GM18517 (cell line): ENCODE results near the gene VIPAS39.
"Not testable (repeated sequence)": the region's sequence is repeated elsewhere in the genome, so short reads cannot be mapped to it uniquely, and the experiment has no call there.

Experiments
- ATAC-seq: cut with Tn5 transposase; IDR thresholded peaks from one replicate; pipeline ENCODE4 v1.9.1; 2021; ENCODE audit warnings: mild to moderate bottlenecking, moderate library complexity; ENCODE audit not compliant: unreplicated experiment

Gene VIPAS39

DNA sequence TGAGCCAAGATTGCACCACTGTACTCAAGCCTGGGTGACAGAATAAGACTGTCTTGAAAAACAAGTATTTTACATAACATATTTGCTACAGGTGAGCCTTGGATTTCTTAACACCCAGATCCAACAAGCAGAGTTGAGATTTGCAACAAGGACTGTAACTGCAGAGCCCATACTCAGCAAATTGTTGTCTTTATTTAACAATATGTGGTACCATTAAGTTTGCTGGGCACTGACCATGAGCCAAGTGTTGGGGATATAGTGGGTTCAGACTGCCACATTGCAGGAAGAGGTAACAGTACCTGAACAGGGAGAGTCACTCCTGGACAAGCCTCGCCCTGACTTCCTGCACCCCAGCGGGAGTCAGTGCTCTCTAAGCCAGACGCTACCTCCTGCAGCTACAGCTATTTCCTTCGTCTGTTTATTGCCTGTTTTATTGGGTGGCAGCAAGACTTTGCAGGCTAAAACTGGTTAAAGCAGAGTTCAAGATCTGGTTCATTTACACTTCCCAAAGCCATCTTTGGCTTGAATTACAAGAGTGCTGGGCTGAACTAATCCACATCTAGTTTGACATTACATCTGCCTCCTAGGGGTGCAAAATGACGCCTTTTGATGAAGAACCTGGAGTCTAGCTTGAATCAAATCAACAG, 12.9 kb upstream of the VIPAS39 start:
- ATAC-seq = no peak

DNA sequence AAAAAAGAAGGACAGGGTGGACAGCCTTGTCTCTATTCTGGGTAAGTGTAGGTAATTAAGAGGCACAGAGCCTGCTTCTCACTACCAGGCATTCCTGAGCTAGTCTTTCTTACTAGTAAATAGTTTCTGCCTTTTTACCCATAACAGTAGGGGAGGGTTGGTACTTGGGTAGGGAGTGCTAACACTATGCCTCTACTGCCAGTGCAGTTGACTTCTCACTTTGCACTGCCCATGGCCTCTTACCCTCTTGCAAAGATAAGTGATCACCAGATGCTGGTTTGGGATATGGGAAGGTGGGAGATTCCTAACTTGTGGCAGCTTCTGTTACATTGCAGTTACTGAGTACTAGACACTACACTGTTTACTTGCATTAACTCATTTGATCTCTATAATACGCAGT, 12.1 kb upstream of the VIPAS39 start:
- no peak for ATAC-seq

DNA sequence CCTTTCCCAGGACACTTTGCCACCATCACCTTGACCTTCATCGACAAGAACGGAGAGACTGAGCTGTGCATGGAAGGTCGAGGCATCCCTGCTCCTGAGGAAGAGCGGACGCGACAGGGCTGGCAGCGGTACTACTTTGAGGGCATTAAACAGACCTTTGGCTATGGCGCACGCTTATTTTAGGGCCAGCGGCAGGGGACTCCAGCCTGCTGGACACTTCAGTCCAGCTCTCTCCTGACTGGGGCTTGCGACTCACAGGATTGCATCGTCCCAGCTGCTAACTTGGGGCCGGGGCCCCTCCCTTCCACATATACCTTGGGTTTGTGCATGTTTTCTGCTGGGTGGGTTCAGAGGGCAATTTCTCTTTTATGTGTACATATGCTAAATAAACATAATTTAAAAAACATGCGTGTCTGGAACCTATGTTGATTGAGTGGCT, 11.7 kb upstream of the VIPAS39 start:
- no peak for ATAC-seq

DNA sequence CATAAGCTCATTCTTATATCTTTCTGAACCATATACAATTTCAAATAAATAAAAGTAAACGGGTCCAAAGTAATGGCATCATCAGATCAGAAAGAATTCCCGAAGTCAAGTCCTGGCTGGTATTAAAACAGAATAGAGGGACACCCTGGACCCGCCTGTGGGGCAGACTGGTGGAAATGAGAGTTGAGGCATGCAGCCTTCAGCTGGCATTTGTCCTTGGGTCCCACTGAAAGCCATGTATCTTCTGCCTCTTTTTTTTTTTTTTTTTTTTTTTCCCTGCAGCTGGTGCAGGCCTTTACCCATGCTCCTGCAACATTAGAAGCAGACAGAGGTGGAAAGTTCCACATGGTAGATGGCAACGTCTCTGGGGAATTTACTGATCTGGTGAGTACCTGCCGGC, 10.4 kb upstream of the VIPAS39 start:
- no peak for ATAC-seq

DNA sequence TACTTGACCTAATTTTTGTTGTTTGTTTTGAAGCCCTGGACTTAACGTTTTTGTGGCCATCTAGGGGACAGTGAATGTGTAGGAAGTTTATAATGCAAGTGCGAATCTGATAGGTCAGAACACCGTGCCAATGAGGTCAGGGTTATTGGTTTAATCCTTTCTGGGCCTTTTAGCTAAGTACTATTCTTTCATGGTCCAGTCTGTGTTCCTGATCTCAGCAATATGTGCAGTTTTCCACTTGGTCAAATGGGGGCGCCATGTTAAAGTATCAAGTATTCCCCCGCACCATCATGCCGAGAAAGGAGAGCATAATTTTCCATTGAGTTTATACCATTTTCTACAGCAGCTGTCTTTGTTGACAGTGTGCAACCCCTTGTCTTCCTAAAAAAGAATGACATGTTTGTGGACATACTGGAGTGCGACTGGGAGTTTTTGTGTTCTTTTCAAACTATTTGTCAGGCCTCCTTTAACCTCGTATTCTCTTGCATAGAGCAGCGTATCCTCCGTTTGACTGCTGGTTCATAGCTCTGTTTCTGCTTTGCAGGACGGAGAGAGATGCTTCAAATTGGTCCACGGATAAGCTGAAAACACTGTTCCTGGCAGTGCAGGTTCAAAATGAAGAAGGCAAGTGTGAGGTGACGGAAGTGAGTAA, 1.8 kb upstream of the VIPAS39 start:
- ATAC-seq = no peak

DNA sequence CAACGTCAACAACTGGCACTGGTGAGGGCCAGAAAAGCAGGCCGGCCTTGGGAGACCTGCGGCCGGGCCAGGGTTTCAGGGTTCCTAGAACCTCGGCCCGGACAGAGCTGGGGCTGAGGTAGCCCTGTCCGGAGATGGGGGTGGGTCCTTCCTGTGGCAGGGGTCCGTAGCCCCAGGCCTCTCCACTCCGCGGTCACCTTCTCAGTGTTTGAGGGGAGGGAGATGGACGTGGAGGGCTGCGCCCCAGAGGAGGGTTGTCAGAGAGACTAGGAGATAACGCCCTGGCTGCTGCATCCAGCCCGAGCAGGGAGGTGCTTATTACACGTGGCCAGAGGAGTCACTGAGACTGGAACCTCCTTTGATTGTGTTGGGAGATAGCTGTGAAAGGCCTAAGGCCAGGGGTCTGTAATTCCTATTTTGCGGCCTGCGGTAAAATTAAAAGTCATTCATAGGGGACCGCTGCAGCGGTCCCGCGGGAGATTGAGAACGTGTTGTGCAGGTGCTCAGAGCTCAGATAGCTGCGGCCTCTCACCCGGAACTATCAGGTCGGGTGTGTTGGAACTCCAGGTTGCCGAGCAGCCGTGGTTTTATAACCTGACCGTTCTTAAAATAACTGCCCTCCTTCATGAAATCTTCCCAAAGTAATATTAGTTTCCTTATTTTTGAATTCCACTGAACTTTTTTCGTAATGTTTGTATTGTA, 999 bp upstream of the VIPAS39 start:
- peak; percentile 8 for ATAC-seq

DNA sequence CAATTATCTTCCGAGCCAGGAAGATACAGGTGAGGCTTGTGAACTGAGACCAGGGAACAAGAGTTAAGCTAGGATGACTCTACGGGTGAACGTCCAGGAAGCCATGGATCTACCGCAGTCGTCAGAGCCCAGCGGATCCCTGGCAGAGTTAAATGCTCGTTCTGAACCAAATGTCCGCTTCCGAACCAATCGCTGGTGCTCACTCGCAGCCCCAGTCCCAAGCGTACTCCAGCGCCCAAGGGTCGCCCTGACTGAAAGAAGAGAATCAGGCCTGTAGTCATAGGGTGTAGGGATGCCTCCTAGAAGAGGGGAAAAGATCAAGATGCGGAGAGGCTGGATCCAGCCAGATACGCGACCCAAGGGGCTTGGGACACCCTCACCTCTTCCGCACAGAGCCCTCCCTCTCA, 283 bp downstream of the VIPAS39 start:
- peak; percentile 27 for ATAC-seq

DNA sequence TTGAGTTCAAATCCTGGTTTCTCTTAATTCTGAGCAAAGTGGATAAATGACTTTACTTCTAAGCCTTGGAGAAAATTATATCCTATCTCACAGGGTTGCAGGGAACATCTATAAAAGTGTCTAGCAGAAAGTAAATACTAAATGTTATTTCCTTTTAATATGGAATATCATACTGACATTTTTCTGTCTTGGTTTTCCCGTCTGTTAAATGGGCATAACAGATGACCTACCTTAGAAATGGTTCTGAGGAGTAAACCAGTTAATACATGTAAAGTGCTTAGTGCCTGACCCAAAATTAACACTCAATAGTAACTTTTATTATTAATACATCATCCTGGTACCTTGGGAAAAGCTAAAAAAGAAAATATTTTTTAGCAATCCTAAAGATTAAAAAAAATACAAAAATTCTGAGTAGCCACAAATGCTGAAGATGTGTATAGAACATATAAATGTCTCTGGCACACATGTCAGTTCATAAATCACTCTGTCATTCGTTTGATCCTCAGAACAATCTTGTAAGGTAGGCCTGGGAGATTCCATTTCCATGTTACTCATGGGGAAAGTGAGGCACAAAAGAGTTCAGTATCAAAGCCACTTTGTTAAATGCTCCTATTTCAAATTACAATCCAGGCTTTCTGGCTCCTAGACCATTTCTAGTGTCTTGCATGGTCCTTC, 1.3 kb downstream of the VIPAS39 start:
- ATAC-seq = no peak

DNA sequence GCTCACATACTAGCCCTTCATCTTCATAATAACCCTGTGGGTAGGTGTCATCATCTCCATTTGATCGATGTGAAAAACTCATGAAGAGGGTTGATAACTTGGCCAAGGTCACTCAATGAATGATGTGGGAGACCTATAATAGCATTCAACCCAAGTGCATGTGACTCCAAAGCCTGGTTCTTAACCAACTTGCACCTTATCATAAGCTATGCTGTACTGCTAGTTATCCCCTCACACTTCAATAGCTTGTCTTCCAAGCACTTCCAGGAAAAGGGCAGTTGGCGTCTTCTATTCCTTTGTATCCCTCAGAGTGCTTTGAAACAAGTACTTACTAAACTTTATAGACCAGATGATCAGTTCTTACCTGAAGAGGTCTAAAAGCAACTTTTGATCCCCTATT, 15.2 kb downstream of the VIPAS39 start:
- ATAC-seq = no peak

DNA sequence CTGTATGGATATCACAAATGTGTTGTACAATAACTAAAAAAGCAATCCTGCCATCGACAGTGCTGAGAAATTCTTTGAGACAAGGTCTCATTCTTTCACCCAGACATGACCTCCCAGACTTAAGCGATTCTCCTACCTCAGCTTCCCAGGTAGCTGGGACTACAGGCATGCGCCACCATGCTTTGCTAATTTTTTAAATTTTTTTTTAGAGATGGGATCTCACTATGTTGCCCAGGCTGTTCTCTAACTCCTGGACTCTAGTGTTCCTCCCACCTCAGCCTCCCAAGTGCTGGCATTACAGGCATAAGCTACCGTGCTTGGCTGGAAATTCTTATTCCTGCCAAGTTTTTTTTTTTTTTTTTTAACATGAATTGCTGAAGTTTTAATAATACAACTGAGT, 17.5 kb downstream of the VIPAS39 start:
- no peak for ATAC-seq

DNA sequence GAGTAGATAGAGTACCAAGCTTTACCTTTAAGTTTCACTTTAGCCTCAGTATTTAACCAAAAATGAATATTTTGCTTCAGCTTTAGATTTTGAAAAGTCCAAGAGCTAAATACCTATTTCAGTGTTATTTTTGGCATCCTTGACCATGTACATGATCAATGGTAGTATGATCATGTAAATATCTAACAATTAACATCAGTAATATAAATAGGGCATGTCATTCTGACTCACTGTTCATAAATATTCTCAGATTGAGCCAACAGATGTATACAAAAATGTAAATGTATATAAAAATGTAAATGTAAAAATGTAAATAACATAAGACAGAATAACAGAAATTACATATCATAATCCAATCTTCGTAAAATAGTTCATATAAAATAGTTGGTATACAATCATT, 18.8 kb downstream of the VIPAS39 start:
- ATAC-seq = no peak

DNA sequence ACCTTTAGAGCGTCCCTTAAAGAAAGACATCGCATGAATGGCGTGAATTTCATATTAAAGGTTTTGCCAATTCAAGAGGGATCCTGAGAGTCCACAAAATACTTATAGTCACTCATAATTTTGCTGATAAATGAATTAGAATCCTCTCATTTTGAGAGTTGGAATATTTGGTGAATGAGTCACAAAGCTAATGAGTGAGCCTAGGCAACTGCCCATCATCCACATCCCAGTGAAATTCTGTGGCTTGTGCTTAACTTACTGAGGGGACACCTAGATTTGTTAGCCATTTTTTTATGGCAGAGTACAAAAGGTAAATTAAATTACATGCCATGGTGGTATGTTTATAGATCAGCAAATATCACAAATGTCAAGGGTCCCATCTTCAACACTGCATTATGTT, 21.4 kb downstream of the VIPAS39 start:
- ATAC-seq = no peak

DNA sequence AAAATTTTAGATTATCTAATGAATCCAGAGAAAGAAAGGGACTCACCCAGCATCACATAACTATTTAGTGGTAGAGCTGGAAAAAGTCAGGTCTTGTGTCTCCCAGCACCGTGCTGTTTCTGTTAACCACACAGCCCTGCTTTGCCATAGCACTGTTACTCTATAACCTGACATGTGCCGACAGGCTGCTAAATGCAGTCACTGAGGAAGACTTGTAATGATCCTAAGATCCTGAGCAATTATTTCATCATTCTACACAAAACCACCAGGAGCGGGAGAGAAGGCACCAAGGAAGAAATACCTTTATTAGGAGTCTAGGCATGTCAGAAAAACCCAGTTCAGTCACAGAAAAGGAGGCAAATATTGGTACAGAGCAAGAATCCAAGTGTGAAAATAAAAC, 31.0 kb downstream of the VIPAS39 start:
- no peak for ATAC-seq

DNA sequence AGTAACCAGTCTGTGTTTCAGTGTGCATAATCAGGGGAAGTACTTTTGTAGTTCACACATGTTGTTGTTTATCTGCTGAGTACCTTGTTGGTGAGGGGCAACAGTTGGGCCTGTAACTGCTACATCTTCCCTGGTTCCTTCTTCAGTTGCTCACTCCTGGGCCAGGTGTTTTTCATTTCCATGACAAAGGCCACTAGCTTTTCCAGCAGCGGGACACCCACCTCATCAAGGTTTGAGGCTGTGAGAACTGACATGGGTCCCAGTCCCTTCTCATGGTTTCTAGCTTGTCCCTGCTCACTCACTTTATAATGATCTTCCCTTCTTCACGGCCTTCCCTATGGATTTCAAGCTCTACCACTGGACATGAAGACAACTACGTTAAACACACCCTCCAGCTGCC, 32.5 kb downstream of the VIPAS39 start:
- ATAC-seq = no peak

DNA sequence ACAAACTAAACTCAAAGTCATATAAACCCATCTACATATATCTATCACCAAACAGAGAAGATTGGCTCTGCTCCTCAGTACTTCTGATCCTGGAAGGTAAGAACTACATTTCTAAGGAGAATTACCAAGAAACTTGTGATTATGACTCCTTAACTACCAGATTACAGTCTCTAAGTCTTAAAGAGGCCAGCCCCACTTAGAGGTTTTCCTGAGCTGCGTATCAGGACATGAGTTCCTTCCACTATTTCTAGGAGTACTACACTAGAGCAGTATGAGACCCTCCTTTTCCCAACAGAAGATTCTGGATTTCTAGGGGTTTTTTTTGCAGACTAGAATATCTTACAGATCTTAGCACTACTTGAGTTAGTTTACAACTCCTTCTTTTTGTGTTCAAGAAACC, 34.0 kb downstream of the VIPAS39 start, which contains the start of gene NOXRED1:
Gene NOXRED1, minus strand, starts transcription at position 101 of the 400 bp plus-strand sequence. CDS start 634 bp downstream, outside the sequence.
- no peak for ATAC-seq

DNA sequence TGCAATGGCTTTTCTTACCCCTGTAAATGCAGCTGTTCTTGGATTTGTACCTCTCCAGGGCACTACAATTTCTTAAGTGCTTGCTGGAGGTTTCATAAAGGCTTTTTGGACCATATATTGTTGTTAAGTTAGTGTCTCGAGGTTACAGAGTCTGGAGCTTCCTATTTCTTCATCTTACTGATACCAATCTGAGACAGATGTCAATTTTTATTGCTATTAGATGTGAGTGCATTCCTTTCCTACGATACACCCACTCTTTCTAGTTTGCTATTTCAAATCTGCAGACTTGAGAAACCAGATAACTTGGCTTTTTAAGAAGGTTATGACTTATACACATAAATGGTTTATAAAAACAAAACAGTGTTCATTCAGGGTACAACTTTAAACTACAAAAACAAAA, 36.2 kb downstream of the VIPAS39 start:
- ATAC-seq = no peak

DNA sequence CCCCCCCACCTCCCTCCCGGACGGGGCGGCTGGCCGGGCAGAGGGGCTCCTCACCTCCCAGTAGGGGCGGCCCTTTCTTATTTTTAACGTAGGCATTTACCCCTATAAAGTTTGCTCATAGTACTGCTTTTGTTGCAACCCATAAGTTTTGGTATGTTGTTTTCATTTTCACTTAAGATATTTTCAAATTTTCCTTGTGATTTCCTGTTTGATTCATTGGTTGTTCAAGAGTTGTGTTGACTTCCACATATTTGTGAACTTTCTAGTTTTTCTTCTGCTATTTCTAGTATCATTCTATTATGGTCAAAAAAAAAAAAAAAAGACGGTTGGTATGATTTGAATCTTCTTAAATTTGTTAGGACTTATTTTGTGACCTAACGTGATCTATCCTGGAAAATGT, 40.6 kb downstream of the VIPAS39 start:
- ATAC-seq = no peak

DNA sequence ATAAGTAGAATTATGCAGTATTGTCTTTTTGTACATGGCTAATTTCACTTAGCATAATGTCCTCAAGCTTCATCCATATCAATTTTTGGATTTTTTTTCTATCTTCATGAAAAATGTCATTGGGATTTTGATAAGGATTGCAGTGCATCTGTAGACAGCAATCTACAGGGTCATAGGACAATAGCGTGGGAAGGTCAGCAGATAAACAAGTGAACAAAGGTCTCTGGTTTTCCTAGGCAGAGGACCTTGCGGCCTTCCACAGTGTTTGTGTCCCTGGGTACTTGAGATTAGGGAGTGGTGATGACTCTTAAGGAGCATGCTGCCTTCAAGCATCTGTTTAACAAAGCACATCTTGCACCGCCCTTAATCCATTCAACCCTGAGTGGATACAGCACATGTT, 41.3 kb downstream of the VIPAS39 start:
- ATAC-seq = not testable (repeated sequence)

DNA sequence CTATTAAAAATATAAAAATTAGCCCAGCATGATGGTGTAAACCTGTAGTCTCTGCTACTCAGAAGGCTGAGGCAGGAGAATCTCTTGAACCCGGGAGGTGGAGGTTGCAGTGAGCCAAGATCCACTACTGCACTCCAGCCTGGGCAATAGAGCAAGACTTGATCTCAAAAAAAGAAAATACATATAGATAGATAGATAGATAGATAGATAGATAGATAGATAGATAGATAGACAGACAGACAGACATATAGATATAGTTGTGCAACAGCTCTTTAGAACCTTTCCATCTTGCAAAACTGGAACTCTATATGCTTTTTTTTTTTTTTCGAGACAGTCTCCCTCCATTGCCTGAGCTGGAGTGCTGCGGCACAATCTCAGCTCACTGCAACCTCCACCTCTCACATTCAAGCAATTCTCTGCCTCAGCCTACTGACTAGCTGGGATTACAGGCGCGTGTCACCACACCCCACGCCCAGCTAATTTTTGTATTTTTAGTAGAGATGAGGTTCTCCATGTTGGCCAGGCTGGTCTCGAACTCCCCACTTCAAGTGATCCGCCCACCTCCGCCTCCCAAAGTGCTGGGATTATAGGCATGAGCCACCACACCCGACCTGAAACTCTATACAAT, 41.9 kb downstream of the VIPAS39 start:
- ATAC-seq = not testable (repeated sequence)

DNA sequence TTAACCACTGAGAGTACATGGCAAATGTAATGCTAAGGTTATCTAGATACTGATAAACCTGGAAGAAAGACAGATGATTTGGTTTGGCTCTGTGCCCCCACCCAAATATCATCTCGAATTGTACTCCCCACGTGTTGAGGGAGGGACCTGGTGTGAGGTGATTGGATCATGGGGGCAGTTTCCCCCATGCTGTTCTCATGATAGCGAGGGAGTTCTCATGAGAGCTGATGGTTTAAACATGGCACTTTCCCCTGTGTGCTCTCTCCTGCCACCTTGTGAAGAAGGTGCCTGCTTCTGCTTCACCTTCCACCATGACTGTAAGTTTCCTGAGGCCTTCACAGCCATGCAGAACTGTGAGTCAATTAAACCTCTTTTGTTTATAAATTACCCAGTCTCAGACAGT, 48.3 kb downstream of the VIPAS39 start:
- ATAC-seq = no peak

DNA sequence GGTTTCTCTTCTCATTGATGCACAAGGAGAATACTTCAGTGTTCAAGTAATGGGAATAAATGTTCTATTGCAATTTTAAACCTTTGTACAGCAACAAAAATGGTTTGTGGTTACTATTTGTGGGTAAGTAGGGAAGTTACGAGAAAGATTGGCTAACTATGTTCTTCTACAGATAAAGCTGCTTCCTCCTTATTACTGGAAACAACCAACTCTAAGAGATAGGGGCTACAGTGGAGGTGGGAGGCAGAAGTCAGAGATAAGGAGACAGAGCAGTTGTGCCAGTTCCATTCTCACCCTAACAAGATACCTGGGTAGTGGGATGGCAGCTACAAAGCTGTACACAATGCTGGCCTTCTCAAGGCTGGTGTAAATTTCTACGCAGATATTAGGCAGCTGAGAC, 50.2 kb downstream of the VIPAS39 start:
- ATAC-seq = no peak
